Caco-2 (cell line): Measurements from ENCODE around the gene THADA. TPM values are rescaled to one million over a fixed set of nuclear protein-coding genes. Genes with fewer than 3 reads are reported as not detected.

ENCODE experiments used
- BruUV-seq: library from RNA; stranded (reverse); fragments of 400-500 nt; replicated peaks from 2 replicates; lab custom pipeline; 2021; lab: Mats Ljungman, UMichigan
- CTCF ChIA-PET: fragments of 300-600 bp; sonication (Branson Sonifier 250); formaldehyde crosslinking; loops from one replicate; lab custom pipeline; 2022; ENCODE audit warnings: antibody characterized with exemption; lab: Charles Lee
- POLR2A ChIA-PET: fragments of 300-600 bp; sonication (Branson Sonifier 250); formaldehyde crosslinking; loops from one replicate; lab custom pipeline; 2022; ENCODE audit warnings: antibody characterized with exemption; lab: Charles Lee
- DNase-seq, 2 experiments: peaks; one replicate each; pipeline versions ENCODE4 v3.0.0 to v3.0.0-alpha.2; 2020 to 2022
- H3K27me3 ChIP-seq: replicated peaks from 2 replicates; pipeline ENCODE4 v1.6.0; 2011; ENCODE audit warnings: low read length; ENCODE audit not compliant: control insufficient read depth, insufficient read depth
- H3K36me3 ChIP-seq: 2 replicates; pipeline ENCODE4 v1.5.1; 2011; ENCODE audit warnings: low read length; ENCODE audit not compliant: control insufficient read depth, insufficient read depth
- H3K4me1 ChIP-seq: fragments of 250-450 bp; sonication (Bioruptor Pico); 2 replicates; pipeline ENCODE4 v1.5.1; 2020; ENCODE audit warnings: mild to moderate bottlenecking
- H3K4me3 ChIP-seq: 2 replicates; pipeline ENCODE4 v1.5.1; 2011; ENCODE audit warnings: low read depth, mild to moderate bottlenecking, control low read depth, low read length
- H3K9me3 ChIP-seq: fragments of 250-450 bp; sonication (Bioruptor Pico); 2 replicates; pipeline ENCODE4 v1.5.1; 2020; ENCODE audit warnings: mild to moderate bottlenecking, moderate library complexity
- H3K27ac Mint-ChIP-seq: one replicate; pipeline ENCODE4 v1.8.0; 2022; ENCODE audit warnings: mixed read lengths; ENCODE audit not compliant: unreplicated experiment
- H3K27me3 Mint-ChIP-seq: one replicate; pipeline ENCODE4 v1.8.0; 2022; ENCODE audit warnings: mixed read lengths; ENCODE audit not compliant: insufficient read depth, unreplicated experiment
- H3K36me3 Mint-ChIP-seq: one replicate; pipeline ENCODE4 v1.8.0; 2022; ENCODE audit warnings: mild to moderate bottlenecking, mixed read lengths; ENCODE audit not compliant: insufficient read depth, unreplicated experiment
- H3K4me1 Mint-ChIP-seq: one replicate; pipeline ENCODE4 v1.8.0; 2022; ENCODE audit warnings: low read depth, mixed read lengths; ENCODE audit not compliant: unreplicated experiment
- H3K4me3 Mint-ChIP-seq: one replicate; pipeline ENCODE4 v1.8.0; 2022; ENCODE audit warnings: mild to moderate bottlenecking, moderate library complexity, mixed read lengths; ENCODE audit not compliant: unreplicated experiment
- H3K9me3 Mint-ChIP-seq: one replicate; pipeline ENCODE4 v1.8.0; 2022; ENCODE audit warnings: mixed read lengths; ENCODE audit not compliant: unreplicated experiment
- CTCF ChIP-seq, 2 experiments: fragments of 200-600 bp in 1 of 2; IDR thresholded peaks; 1 replicate in 1 of 2; 2 replicates in 1 of 2; pipeline versions ENCODE4 v1.5.1 to v1.8.0; 2011 to 2022; ENCODE audit warnings: antibody characterized with exemption in 1 of 2, control low read depth in 1 of 2, inconsistent platforms in 1 of 2, low read depth in 1 of 2, low read length in 1 of 2, mild to moderate bottlenecking in 1 of 2, moderate library complexity in 1 of 2; ENCODE audit not compliant: insufficient read depth in 1 of 2, severe bottlenecking in 1 of 2, unreplicated experiment in 1 of 2
- intact Hi-C: fragments of 100-400 bp; cut with micrococcal nuclease; formaldehyde crosslinking; loops from one replicate; pipeline ENCODE4 v1.10.0; 2022; ENCODE audit not compliant: unreplicated experiment
- total RNA-seq: library from RNA; stranded (reverse); gene quantifications from 2 replicates; pipeline ENCODE4 v1.2.3, GENCODE V29; 2022

THADA gene
- total RNA-seq, 1 experiment from 2014 or later = 33.8 TPM

DNA sequence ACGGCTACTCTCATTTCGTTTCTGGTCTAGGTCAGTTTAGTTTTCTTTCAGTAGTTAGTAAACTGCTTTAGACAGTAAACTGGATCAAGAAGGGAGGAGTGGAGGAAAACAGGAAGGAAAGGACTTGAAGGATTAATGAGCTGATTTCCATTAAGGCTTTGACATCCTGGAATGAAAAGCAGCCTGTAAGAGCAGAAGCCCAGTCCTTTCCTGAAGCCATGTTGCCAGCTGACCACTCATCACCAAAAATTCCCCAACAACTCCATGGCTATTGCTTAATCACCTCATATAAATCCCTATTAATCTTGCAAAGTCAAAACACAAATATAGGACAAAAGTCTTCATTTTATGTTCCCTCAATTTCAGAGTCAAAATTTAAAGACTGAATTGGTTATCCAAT is 255.8 kb downstream of the THADA start:
- no peaks in the 10 kb centered on the region for H3K36me3 ChIP-seq
- Mint-ChIP-seq H3K4me3 (no peak overlapping the region), H3K36me3 (no peaks in the 10 kb centered on the region), H3K27ac (no peak overlapping the region), H3K27me3 (no peaks in the 10 kb centered on the region), H3K9me3 (no peaks in the 10 kb centered on the region), H3K4me1 (peaks cover 5% of the 10 kb centered on the region)
- POLR2A ChIA-PET = no interaction called here
- no peaks in the 10 kb centered on the region for H3K27me3 ChIP-seq
- DNase-seq = no peak
- intact Hi-C loops = no loop called here
- H3K4me1 ChIP-seq = peaks cover 8% of the 10 kb centered on the region
- no peaks in the 10 kb centered on the region for H3K9me3 ChIP-seq
- CTCF ChIA-PET = no interaction called here
- no peak for TF ChIP-seq CTCF (IDR thresholded peaks at IDR 0.05; ENCODE audit: insufficient read depth in 1 of 2, low read depth in 1 of 2, low read length in 1 of 2, severe bottlenecking in 1 of 2, unreplicated experiment in 1 of 2)
- no TSS peak for BruUV-seq
- no peak overlapping the region for H3K4me3 ChIP-seq

DNA sequence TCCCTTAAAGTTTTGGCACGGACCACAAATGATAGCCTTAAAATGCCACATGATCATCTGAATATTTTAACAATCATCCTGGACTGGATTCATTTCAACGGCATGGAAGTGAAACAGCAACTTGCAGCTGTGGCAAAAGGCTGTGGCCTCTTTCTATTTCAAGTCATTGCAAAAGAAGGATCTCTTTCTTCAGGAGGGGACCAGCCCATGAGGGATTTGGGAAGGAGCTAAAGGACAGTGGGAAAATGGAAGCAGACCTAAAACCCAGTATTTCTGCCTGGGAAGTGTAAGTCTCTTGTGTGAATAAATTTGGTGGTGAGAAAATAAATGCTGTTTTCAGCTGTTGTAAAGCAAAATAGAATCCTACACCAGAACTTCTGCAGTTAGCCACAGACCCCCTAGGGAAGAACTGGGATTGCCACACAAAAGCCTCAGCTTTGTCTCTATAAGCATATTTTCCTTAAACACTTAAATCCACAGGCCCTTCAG is 262.1 kb downstream of the THADA start:
- Histone ChIP-seq H3K36me3 (no peaks in the 10 kb centered on the region), H3K4me3 (no peak overlapping the region), H3K9me3 (no peaks in the 10 kb centered on the region), H3K27me3 (no peaks in the 10 kb centered on the region), H3K4me1 (no peaks in the 10 kb centered on the region)
- no peak for TF ChIP-seq CTCF (IDR thresholded peaks at IDR 0.05; ENCODE audit: insufficient read depth in 1 of 2, low read depth in 1 of 2, low read length in 1 of 2, severe bottlenecking in 1 of 2, unreplicated experiment in 1 of 2)
- POLR2A ChIA-PET = no interaction called here
- DNase-seq = no peak
- Mint-ChIP-seq H3K4me3 (no peak overlapping the region), H3K9me3 (no peaks in the 10 kb centered on the region), H3K4me1 (peaks cover 11% of the 10 kb centered on the region), H3K27me3 (no peaks in the 10 kb centered on the region), H3K36me3 (no peaks in the 10 kb centered on the region), H3K27ac (no peak overlapping the region)
- no TSS peak for BruUV-seq
- CTCF ChIA-PET = interaction anchor here (1.4 kb wide), 1 partner anchor 129 kb away, joined by 4 read pairs; no protein-coding TSS in a partner anchor
- intact Hi-C loops = no loop called here

DNA sequence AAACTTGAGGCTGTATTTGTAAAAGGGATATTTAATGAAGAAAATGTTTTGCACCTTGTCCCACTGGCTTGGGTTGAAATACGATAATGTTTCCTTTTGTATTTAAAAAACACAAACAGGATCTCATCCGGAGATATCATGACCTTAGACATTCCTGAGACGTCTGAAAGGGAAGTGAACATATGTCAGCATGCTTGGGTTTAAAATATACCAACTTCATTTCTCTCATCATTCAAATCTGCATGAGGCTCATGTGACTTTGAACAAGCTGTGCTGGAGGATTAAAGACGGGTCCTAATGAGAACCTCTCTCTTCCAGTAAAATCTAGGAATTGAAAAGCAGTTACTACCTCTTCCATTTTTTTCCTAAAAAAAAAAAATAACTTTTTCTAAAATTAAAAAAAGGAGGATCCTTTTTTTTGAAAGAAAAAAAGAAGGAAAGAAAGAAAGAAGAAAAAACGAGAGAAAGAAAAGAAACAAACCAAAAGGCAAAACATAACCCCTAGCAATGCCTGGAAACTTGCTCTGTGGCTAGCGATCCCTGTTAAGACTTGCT is 262.7 kb downstream of the THADA start:
- CTCF ChIA-PET = interaction anchor here (1.4 kb wide), 1 partner anchor 130 kb away, joined by 4 read pairs; no protein-coding TSS in a partner anchor
- POLR2A ChIA-PET = no interaction called here
- H3K4me1 Mint-ChIP-seq = peaks cover 11% of the 10 kb centered on the region

More for the DNA sequence above, 262.7 kb downstream of the THADA start:
- intact Hi-C loops = no loop called here
- DNase-seq = no peak
- Mint-ChIP-seq H3K27ac (no peak overlapping the region), H3K27me3 (no peaks in the 10 kb centered on the region), H3K36me3 (no peaks in the 10 kb centered on the region), H3K4me3 (no peak overlapping the region), H3K9me3 (no peaks in the 10 kb centered on the region)
- H3K27me3 ChIP-seq = no peaks in the 10 kb centered on the region
- no TSS peak for BruUV-seq
- no peaks in the 10 kb centered on the region for H3K36me3 ChIP-seq
- no peak for TF ChIP-seq CTCF (IDR thresholded peaks at IDR 0.05; ENCODE audit: insufficient read depth in 1 of 2, low read depth in 1 of 2, low read length in 1 of 2, severe bottlenecking in 1 of 2, unreplicated experiment in 1 of 2)
- no peaks in the 10 kb centered on the region for H3K4me1 ChIP-seq
- no peak overlapping the region for H3K4me3 ChIP-seq
- no peaks in the 10 kb centered on the region for H3K9me3 ChIP-seq
